ENCODE measurements around the gene EGLN2.
A peak's percentile ranks its signal among the peaks of the same experiment; 100 is the strongest.
"Not testable (repeated sequence)": the region's sequence is repeated elsewhere in the genome, so short reads cannot be mapped to it uniquely, and the experiment has no call there.

The EGLN2 gene

GRCh38 chr19:40798683-40799557 lies at the start of gene EGLN2:
Gene EGLN2, plus strand, starts transcription at chr19:40799191. Its CDS starts 1,382 bp downstream, at chr19:40800573.
- DNase-seq (ENCODE audit: low read depth): peak; percentile 100

GRCh38 chr19:40750058-40750873 lies 48.7 kb upstream of the EGLN2 start, which contains the start of gene ACTMAP:
Gene ACTMAP, minus strand, starts transcription at chr19:40750477. Its CDS starts 674 bp downstream, at chr19:40749803.
- peak; percentile 98 for DNase-seq (ENCODE audit: low read depth)

DNA sequence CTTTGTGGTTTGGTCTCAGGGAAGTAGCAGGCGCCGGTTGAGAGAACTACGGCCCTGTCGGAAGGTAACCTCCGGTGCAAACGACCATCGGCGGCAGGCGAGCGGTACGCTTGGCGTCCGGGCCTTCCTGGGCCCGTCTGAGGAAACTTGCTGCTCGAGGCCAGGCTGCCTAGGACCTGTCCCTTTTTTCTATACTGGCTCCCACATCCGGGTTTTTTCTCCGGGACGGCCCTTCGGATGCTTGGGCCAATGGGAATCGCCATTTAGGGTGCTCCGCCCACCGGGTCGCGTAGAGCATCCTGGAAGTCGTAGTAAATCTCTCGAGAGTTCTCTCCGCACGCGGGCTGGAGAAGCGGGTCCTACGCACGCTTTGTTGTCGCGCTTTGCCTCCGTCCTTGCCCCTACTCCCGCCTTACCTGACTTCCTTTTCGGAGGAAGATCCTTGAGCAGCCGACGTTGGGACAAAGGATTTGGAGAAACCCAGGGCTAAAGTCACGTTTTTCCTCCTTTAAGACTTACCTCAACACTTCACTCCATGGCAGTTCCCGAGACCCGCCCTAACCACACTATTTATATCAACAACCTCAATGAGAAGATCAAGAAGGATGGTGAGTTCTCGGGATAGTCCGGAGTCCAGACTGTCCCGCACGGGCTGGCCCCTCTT lies 48.0 kb upstream of the EGLN2 start, which contains the start of gene SNRPA:
SNRPA (plus strand) TSS at position 330 of the 664 bp plus-strand sequence; CDS start at position 536, 206 bp downstream.
- DNase-seq (ENCODE audit: low read depth): peak; percentile 92

DNA sequence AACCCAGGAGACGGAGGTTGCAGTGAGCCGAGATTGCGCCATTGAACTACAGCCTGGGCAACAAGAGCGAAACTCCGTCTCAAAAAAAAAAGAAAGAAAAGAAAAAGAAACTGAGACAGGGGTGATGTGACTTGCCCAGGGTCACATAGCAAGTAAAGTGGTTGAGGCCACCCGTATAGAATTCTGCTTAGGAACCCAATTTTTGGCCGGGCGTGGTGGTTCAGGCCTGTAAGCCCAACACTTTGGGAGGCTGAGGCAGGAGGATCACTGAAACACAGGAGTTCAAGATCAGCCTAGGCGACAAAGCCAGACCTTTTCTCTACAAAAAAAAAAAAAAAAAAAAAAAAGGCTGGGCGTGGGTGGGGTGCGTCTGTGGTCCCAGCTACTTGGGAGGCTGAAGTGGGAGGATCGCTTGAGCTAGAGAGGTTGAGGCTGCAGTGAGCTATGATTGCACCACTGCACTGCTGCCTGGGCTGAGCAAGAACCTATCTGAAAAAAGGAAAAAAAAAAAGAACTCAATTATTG lies 46.7 kb upstream of the EGLN2 start:
- no peak for DNase-seq (ENCODE audit: low read depth)

DNA sequence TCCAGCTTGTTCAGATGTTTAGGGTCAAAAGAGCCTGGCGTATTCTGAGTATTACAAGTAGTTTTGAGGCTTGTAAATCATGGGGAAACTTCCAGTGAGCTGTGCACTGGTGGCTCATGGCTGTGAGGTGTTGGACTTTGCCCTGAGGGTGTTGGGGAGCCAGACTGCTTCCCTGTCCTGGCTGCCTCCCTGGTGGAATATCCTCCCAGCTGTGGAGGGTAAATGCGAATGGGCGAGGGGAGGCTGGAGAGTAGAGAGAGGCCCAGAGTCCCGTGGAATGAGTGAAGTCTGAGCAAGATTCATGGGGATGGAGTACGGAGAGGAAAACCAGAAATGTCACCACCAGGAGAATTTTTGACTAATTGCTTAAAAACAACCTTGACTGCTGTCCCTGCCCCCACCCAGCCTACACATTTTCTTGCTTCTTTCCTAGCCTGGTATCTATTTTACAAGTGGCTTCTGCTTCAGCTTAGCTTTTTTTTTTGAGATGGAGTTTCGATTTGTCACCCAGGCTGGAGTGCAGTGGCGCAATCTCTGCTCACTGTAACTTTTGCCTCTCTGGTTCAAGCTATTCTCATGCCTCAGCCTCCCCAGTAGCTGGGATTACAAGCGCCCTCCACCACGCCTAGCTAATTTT lies 44.3 kb upstream of the EGLN2 start:
- DNase-seq (ENCODE audit: low read depth): peak; percentile 47

GRCh38 chr19:40755248-40755624 lies 43.8 kb upstream of the EGLN2 start:
- no peak for DNase-seq (ENCODE audit: low read depth)

- no peak for DNase-seq (ENCODE audit: low read depth)
Observed at GRCh38 chr19:40755791-40756190, 43.2 kb upstream of the EGLN2 start.

GRCh38 chr19:40756502-40757110 lies 42.4 kb upstream of the EGLN2 start:
- no peak for DNase-seq (ENCODE audit: low read depth)

GRCh38 chr19:40758491-40758890 lies 40.5 kb upstream of the EGLN2 start:
- no peak for DNase-seq (ENCODE audit: low read depth)

GRCh38 chr19:40759352-40759751 lies 39.6 kb upstream of the EGLN2 start:
- no peak for DNase-seq (ENCODE audit: low read depth)

- DNase-seq (ENCODE audit: low read depth): no peak
Observed at GRCh38 chr19:40762754-40763470, 36.1 kb upstream of the EGLN2 start.

GRCh38 chr19:40763526-40763925 lies 35.5 kb upstream of the EGLN2 start:
- DNase-seq (ENCODE audit: low read depth): no peak

DNA sequence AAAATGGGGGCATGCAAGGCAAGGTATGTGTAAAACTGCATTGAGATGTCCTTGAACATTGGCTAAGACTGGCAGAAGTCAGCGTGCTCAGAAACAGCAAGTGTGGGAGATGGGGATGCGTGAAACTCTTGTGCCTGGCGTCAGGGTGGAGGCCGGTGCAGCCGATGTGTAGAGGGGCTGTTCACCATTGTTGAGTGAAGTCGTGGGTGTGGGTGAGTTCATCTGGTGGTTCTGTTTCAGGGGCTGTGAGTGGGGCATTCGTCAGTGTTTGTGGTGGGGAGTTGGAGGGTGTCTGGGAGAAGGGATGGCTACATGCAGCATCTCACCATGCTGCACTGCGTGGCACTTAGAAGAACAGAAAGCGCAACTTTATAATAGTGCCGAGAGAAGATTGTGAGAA lies 35.0 kb upstream of the EGLN2 start:
- DNase-seq (ENCODE audit: low read depth): no peak

DNA sequence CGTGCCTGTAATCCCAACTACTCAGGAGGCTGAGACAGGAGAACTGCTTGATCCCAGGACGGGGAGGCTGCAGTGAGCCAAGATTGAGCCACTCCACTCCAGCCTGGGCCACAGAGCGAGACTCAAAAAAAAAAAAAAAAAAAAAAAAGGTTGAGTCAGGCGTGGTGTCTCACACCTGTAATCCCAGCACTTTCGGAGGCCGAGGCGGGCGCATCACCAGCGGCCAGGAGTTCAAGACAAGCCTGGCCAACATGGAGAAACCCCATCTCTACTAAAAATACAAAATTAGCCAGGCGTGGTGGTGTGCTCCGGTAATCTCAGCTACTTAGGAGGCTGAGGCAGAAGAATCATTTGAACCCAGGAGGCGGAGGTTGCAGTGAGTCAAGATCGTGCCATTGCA lies 32.6 kb upstream of the EGLN2 start:
- DNase-seq (ENCODE audit: low read depth): not testable (repeated sequence)

DNA sequence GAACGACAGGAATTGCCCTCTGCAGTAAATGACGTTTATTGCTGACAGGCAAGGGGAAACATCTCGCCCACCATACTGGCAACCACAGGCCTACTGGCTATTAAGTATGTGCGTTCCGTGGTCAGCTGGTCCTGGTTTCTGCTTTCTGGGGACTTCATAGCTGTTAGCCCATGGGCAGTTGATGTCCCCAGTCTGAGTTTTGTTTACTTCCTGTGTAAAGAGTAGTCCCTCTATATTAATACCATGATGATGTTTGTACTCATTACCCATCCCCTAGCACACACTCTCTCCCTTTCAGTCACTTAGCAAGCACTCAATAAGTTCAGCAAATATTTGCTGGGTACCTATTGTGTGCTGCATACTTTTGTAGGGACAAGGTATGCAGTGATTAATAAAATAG lies 30.1 kb upstream of the EGLN2 start:
- no peak for DNase-seq (ENCODE audit: low read depth)

DNA sequence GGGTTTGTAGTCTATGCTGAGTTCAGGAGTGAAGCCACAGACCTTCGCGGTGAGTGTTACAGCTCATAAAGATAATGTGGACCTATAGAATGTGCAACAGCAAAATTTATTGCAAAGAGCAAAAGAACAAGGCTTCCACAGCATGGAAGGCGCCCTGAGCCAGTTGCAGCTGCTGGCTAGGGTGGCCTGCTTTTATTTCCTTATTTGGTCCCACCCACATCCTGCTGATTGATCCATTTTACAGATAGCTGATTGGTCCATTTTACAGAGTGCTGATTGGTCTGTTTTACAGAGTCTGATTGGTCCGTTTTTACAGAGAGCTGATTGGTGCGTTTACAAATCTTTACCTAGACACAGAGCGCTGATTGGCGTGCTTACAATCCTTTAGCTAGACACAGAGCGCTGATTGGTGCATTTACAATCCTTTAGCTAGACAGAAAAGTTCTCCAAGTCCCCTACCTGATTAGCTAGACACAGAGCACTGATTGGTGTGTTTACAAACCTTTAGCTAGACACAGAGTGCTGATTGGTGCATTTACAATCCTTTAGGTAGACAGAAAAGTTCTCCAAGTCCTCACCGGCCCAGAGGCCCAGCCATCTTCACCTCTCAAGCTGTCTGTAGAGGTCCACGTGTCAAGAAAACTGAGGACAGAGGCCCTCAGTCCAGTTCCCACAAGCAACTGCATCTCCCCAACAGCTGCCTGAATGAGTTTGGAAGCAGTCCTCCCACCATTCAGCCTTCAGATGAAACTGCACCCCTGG lies 27.7 kb upstream of the EGLN2 start:
- not testable (repeated sequence) for DNase-seq (ENCODE audit: low read depth)

DNA sequence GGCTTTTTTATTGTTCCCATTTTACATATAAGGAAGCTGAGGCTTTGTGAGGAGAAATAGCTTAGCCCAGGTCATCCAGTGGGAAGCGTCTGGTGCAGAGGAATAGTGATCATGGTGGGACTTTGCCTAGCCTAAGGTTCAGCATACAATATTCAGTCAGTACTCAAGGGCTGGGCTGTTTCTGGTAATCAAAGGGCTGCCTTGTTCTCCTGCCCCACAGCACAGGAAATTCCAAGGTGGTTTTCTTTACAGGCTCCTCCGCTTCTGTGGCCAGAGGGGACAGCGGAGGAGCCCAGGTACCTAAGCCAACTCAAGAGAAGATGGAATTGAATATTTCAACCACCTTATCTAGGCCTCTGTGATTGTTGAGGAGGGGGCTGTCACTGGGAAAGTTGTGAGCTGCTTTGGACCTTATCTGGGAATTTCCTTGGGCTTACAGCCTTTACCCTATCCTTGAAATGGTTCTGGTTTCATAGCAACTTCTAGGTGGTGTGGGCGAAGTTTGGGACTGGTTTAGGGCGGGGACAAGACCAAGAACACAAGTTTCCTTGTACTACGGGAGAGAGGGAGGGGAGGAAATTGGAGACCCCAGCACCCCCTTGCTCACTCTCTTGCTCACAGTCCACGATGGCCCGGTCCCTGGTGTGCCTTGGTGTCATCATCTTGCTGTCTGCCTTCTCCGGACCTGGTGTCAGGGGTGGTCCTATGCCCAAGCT lies 23.9 kb upstream of the EGLN2 start, which contains the start of gene MIA:
MIA (plus strand) TSS at position 606 of the 716 bp plus-strand sequence; CDS start at position 628, 22 bp downstream.
- no peak for DNase-seq (ENCODE audit: low read depth)

GRCh38 chr19:40775632-40776022 lies 23.4 kb upstream of the EGLN2 start:
- no peak for DNase-seq (ENCODE audit: low read depth)

DNA sequence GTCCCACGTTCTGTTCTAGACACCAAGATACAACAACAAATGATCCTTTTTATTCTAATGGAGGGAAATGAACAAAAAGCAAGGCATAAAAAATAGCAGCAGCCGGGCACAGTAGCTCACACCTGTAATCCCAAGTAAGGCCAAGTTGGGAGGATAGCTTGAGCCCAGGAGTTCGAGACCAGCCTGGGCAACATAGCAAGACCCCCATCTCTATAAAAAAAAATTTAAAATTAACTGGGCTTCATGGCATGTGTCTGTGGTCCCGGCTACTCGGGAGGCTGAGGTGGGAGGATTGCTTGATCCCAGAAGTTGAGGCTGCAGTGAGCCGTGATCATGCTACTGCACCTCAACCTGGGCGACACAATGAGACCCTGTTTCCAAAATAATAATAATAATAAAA lies 22.6 kb upstream of the EGLN2 start:
- DNase-seq (ENCODE audit: low read depth): no peak

Data from activated T-helper 9 cell treated with anti-CD3 and anti-CD28 coated beads, Interleukin-2, amount 50 U/mL, for 16 hours (primary cell).